ENCODE measurements around the gene DCLRE1B.

GRCh38 chr1:113876176-113876575 lies 28.9 kb upstream of the DCLRE1B start:
- TF ChIP-seq ZNF692 (tag by site-specific recombination; IDR thresholded peaks at IDR 0.05) (no peak), ZNF747 (tag by site-specific recombination; IDR thresholded peaks at IDR 0.05) (no peak), PRDM10 (tag by site-specific recombination; IDR thresholded peaks at IDR 0.05) (no peak), ZNF341 (tag by site-specific recombination; IDR thresholded peaks at IDR 0.05; ENCODE audit: low read depth) (no peak), YY1 (tag by site-specific recombination; IDR thresholded peaks at IDR 0.05) (no peak), CTCF (tag by site-specific recombination; IDR thresholded peaks at IDR 0.05) (no peak), ZNF48 (tag by site-specific recombination; IDR thresholded peaks at IDR 0.05) (no peak), ZNF24 (tag by site-specific recombination; IDR thresholded peaks at IDR 0.05) (no peak), ZNF146 (tag by site-specific recombination; IDR thresholded peaks at IDR 0.05) (no peak)
- TF ChIP-seq, protein P1, sequence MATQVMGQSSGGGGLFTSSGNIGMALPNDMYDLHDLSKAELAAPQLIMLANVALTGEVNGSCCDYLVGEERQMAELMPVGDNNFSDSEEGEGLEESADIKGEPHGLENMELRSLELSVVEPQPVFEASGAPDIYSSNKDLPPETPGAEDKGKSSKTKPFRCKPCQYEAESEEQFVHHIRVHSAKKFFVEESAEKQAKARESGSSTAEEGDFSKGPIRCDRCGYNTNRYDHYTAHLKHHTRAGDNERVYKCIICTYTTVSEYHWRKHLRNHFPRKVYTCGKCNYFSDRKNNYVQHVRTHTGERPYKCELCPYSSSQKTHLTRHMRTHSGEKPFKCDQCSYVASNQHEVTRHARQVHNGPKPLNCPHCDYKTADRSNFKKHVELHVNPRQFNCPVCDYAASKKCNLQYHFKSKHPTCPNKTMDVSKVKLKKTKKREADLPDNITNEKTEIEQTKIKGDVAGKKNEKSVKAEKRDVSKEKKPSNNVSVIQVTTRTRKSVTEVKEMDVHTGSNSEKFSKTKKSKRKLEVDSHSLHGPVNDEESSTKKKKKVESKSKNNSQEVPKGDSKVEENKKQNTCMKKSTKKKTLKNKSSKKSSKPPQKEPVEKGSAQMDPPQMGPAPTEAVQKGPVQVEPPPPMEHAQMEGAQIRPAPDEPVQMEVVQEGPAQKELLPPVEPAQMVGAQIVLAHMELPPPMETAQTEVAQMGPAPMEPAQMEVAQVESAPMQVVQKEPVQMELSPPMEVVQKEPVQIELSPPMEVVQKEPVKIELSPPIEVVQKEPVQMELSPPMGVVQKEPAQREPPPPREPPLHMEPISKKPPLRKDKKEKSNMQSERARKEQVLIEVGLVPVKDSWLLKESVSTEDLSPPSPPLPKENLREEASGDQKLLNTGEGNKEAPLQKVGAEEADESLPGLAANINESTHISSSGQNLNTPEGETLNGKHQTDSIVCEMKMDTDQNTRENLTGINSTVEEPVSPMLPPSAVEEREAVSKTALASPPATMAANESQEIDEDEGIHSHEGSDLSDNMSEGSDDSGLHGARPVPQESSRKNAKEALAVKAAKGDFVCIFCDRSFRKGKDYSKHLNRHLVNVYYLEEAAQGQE (tag by site-specific recombination; IDR thresholded peaks at IDR 0.05): no peak

Measured in HEK293 (cell line).